ENCODE results near the gene HLA-DOA.

- TF ChIP-seq POLR2AphosphoS5 (IDR thresholded peaks at IDR 0.05; ENCODE audit: low read depth, low read length) = no peak; the same call in 1 of the 2 replicates
- TF ChIP-seq REST (IDR thresholded peaks at IDR 0.05; ENCODE audit: insufficient read depth in 1 of 2, low read depth in 2 of 2, low read length in 2 of 2) = no peak
- no peak for TF ChIP-seq FOXP2 (optimal IDR thresholded peaks at IDR 0.05; ENCODE audit: borderline replicate concordance, extremely low read depth, extremely low read length, insufficient read depth)
Measured at GRCh38 chr6:32972353-32973143, 36.8 kb downstream of the HLA-DOA start.

Data from PFSK-1 (cell line).